MCF 10A (cell line): Measurements from ENCODE around the gene BRAF. TPM values are rescaled to one million over a fixed set of nuclear protein-coding genes. Genes with fewer than 3 reads are reported as not detected.
"Not testable (repeated sequence)": the region's sequence is repeated elsewhere in the genome, so short reads cannot be mapped to it uniquely, and the experiment has no call there.

Experiments
- BruUV-seq: library from RNA; stranded (reverse); fragments of 400-500 nt; replicated peaks from 2 replicates; lab custom pipeline; 2021; lab: Mats Ljungman, UMichigan
- CTCF ChIA-PET: fragments of 300-600 bp; sonication (Branson Sonifier 250); formaldehyde crosslinking; extraction: SDS; loops from one replicate; lab custom pipeline; 2021; ENCODE audit warnings: antibody characterized with exemption, inconsistent platforms; lab: Yijun Ruan, JAX
- POLR2A ChIA-PET: fragments of 300-600, 350-650 bp; sonication (Branson Sonifier 250); formaldehyde crosslinking; extraction: SDS; loops from one replicate; lab custom pipeline; 2020; ENCODE audit warnings: antibody characterized with exemption, inconsistent platforms; lab: Yijun Ruan, JAX
- DNase-seq: peaks from one replicate; pipeline ENCODE4 v3.0.0-alpha.2; 2018; ENCODE audit not compliant: unreplicated experiment
- H3K27ac Mint-ChIP-seq: one replicate; pipeline ENCODE4 v1.8.0; 2022; ENCODE audit warnings: mild to moderate bottlenecking, low read depth, mixed read lengths; ENCODE audit not compliant: unreplicated experiment
- H3K27me3 Mint-ChIP-seq: one replicate; pipeline ENCODE4 v1.8.0; 2022; ENCODE audit warnings: mixed read lengths; ENCODE audit not compliant: insufficient read depth, unreplicated experiment
- H3K36me3 Mint-ChIP-seq: one replicate; pipeline ENCODE4 v1.8.0; 2022; ENCODE audit warnings: mild to moderate bottlenecking, moderate library complexity, mixed read lengths; ENCODE audit not compliant: insufficient read depth, unreplicated experiment
- H3K4me1 Mint-ChIP-seq: one replicate; pipeline ENCODE4 v1.8.0; 2022; ENCODE audit warnings: mixed read lengths; ENCODE audit not compliant: insufficient read depth, unreplicated experiment
- H3K4me3 Mint-ChIP-seq: one replicate; pipeline ENCODE4 v1.8.0; 2022; ENCODE audit warnings: mild to moderate bottlenecking, moderate library complexity, mixed read lengths; ENCODE audit not compliant: unreplicated experiment
- H3K9me3 Mint-ChIP-seq: one replicate; pipeline ENCODE4 v1.8.0; 2022; ENCODE audit warnings: mixed read lengths; ENCODE audit not compliant: unreplicated experiment
- intact Hi-C: fragments of 100-400 bp; cut with micrococcal nuclease; formaldehyde crosslinking; loops from 2 replicates; pipeline ENCODE4 v1.14.1; 2022
- total RNA-seq: library from RNA; stranded (reverse); gene quantifications from 2 replicates; pipeline ENCODE4 v1.2.3, GENCODE V29; 2022
- TF ChIP-seq, protein P1 (sequence below): fragments of 200-600 bp; IDR thresholded peaks from one replicate; pipeline ENCODE4 v1.8.0; 2022; ENCODE audit warnings: antibody characterized with exemption, mild to moderate bottlenecking; ENCODE audit not compliant: unreplicated experiment

The BRAF gene
- total RNA-seq, 1 experiment from 2014 or later: 33.7 TPM

DNA sequence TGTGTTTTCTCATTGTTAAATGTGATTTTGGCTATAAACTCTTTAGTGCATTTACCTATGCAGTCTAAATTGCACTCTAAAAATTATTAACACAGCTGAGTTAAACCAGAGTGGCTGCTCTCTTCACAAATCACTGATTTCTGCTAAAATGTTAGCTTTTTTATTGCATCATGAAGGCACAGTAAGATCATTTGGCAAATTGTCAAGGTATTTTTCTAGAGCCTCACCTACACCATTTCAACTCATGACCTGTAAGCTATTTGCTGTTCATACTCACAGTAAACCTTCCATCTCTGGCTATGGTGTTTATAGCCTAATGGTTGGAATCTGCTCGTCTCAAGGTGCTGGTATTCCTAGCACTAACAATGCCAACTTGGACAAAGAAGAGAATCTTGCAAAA is 202.5 kb downstream of the BRAF start:
- Mint-ChIP-seq H3K4me1 (no peaks in the 10 kb centered on the region), H3K9me3 (no peaks in the 10 kb centered on the region), H3K27me3 (no peaks in the 10 kb centered on the region), H3K4me3 (no peak overlapping the region), H3K27ac (no peak overlapping the region), H3K36me3 (peaks cover 26% of the 10 kb centered on the region)
- POLR2A ChIA-PET: interaction anchor here (1.2 kb wide), 1 partner anchor 11 kb away, joined by 3 read pairs; no protein-coding TSS in a partner anchor
- BruUV-seq: no TSS peak
- no peak for DNase-seq
- TF ChIP-seq, protein P1, sequence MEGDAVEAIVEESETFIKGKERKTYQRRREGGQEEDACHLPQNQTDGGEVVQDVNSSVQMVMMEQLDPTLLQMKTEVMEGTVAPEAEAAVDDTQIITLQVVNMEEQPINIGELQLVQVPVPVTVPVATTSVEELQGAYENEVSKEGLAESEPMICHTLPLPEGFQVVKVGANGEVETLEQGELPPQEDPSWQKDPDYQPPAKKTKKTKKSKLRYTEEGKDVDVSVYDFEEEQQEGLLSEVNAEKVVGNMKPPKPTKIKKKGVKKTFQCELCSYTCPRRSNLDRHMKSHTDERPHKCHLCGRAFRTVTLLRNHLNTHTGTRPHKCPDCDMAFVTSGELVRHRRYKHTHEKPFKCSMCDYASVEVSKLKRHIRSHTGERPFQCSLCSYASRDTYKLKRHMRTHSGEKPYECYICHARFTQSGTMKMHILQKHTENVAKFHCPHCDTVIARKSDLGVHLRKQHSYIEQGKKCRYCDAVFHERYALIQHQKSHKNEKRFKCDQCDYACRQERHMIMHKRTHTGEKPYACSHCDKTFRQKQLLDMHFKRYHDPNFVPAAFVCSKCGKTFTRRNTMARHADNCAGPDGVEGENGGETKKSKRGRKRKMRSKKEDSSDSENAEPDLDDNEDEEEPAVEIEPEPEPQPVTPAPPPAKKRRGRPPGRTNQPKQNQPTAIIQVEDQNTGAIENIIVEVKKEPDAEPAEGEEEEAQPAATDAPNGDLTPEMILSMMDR: no peak
- CTCF ChIA-PET: interaction anchor here (0.6 to 1.1 kb wide), 3 partner anchors 10 to 1121 kb away, joined by 3 to 4 read pairs (median 3); no protein-coding TSS in a partner anchor
- intact Hi-C loops: no loop called here

DNA sequence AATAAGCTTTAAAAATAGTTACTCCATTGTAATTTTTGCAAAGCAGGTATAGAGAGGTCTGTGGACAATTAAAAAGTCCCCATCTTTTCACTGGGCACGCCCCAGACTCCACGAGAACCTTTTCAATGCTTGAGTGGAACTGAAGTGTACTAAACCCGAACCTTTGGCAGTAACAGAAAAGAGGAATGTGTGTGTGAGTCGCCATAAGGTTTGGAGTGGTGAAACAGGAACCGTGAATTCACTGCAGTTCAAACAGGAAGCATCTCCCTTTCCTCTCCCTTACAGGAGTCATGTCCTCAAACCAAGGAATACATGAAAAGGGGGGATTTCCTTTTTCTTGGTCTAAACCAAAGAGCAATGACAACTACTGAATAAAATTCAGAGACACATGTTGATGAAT is 205.0 kb downstream of the BRAF start:
- intact Hi-C loops: no loop called here
- ChIA-PET CTCF (no interaction called here), POLR2A (no interaction called here)
- BruUV-seq: no TSS peak
- Mint-ChIP-seq H3K27ac (no peak overlapping the region), H3K4me1 (no peaks in the 10 kb centered on the region), H3K36me3 (peaks cover 19% of the 10 kb centered on the region), H3K4me3 (no peak overlapping the region), H3K27me3 (no peaks in the 10 kb centered on the region), H3K9me3 (no peaks in the 10 kb centered on the region)
- no peak for DNase-seq
- TF ChIP-seq, protein P1: no peak

DNA sequence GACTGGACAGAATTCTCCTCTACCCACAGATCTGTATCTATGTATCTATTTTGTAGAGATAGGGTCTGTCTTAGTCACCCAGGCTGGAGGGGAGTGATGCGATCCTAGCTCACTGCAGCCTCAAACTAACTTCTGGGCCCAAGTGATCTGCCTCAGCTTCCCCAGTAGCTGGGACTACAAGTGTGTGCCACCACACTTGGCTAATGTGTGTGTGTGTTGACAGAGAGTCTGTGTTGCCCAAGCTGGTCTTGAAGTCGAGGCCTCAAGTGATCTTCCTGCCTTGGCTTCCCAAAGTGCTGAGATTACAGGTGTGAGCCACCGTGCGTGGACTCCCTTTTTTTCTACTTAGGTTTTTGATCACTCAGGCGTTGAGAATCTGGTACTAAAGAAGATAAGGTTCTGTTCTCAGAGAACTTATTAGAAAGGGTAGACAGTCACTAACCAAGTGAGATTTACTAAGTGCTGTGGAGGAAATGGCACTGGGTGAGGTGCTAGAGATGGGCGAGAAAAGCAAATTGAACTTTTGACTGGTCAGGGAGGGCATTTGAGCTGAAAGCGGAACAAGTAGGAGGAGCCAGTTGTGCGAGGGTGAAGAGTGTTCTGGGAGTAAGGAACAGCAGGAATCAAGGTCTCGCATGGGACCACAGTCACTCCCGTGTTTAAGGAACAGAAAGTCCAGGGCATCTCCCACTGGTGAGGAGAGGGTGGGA is 210.2 kb downstream of the BRAF start:
- POLR2A ChIA-PET: no interaction called here
- Mint-ChIP-seq H3K9me3 (no peaks in the 10 kb centered on the region), H3K27ac (no peak overlapping the region), H3K36me3 (peaks cover 5% of the 10 kb centered on the region), H3K4me1 (no peaks in the 10 kb centered on the region), H3K4me3 (no peak overlapping the region), H3K27me3 (no peaks in the 10 kb centered on the region)
- BruUV-seq: no TSS peak
- TF ChIP-seq, protein P1: no peak
- DNase-seq: no peak
- CTCF ChIA-PET: interaction anchor here (1.6 to 2.1 kb wide), 2 partner anchors 10 to 297 kb away, joined by 4 to 5 read pairs; no protein-coding TSS in a partner anchor
- intact Hi-C loops: no loop called here

DNA sequence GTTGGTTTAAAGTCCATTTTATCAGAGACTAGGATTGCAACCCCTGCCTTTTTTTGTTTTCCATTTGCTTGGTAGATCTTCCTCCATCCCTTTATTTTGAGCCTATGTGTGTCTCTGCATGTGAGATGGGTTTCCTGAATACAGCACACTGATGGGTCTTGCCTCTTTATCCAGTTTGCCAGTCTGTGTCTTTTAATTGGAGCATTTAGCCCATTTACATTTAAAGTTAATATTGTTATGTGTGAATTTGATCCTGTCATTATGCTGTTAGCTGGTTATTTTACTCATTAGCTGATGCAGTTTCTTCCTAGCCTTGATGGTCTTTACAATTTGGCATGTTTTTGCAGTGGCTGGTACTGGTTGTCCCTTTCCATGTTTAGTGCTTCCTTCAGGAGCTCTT is 212.3 kb downstream of the BRAF start:
- H3K27ac Mint-ChIP-seq, H3K9me3 Mint-ChIP-seq, BruUV-seq, H3K36me3 Mint-ChIP-seq, DNase-seq, POLR2A ChIA-PET, intact Hi-C loops, H3K4me1 Mint-ChIP-seq, H3K27me3 Mint-ChIP-seq, H3K4me3 Mint-ChIP-seq: not testable (repeated sequence)
- CTCF ChIA-PET: interaction anchor here (0.7 kb wide), 1 partner anchor 8 kb away, joined by 3 read pairs; no protein-coding TSS in a partner anchor

- DNase-seq, CTCF ChIA-PET, H3K27ac Mint-ChIP-seq, BruUV-seq, H3K9me3 Mint-ChIP-seq, H3K27me3 Mint-ChIP-seq, POLR2A ChIA-PET, H3K4me3 Mint-ChIP-seq, intact Hi-C loops, H3K4me1 Mint-ChIP-seq: not testable (repeated sequence)
- peaks cover 25% of the 10 kb centered on the region for H3K36me3 Mint-ChIP-seq
Measured at GRCh38 chr7:140708764-140709163, 216.0 kb downstream of the BRAF start.
